NT2/D1 (cell line): Measurements from ENCODE around the gene ASMT.
"Not testable (repeated sequence)": the region's sequence is repeated elsewhere in the genome, so short reads cannot be mapped to it uniquely, and the experiment has no call there.

Experiments used
- SUZ12 ChIP-seq: IDR thresholded peaks from 2 replicates; pipeline ENCODE4 v1.6.1; 2011; ENCODE audit not compliant: insufficient read length, insufficient read depth; ENCODE audit errors: extremely low read depth
- YY1 ChIP-seq: IDR thresholded peaks from 2 replicates; pipeline ENCODE4 v1.6.1; 2011; ENCODE audit not compliant: insufficient read length, insufficient read depth
- ZNF274 ChIP-seq: IDR thresholded peaks from 2 replicates; pipeline ENCODE4 v1.6.1; 2011; ENCODE audit warnings: mild to moderate bottlenecking, low read depth, low read length

- TF ChIP-seq SUZ12, YY1, ZNF274: not testable (repeated sequence)
Measured at GRCh38 chrX:1624158-1624860, 9.4 kb downstream of the ASMT start.
